GM10266 (cell line): Measurements from ENCODE around the gene FBXL5.

Experiments
- DNase-seq: peaks from one replicate; pipeline ENCODE4 v3.0.0; 2012; ENCODE audit errors: extremely low spot score
- CTCF ChIP-seq: IDR thresholded peaks from 2 replicates; pipeline ENCODE4 v1.5.1; 2012; ENCODE audit warnings: mild to moderate bottlenecking, low read depth; ENCODE audit not compliant: control insufficient read depth, insufficient read depth; ENCODE audit errors: missing control alignments

FBXL5 gene

GRCh38 chr4:15612136-15612535, 43.0 kb downstream of the FBXL5 start:
- no peak for DNase-seq
- no peak for TF ChIP-seq CTCF

GRCh38 chr4:15610855-15611254, 44.3 kb downstream of the FBXL5 start:
- no peak for DNase-seq
- no peak for TF ChIP-seq CTCF

- DNase-seq, result no peak
- no peak for TF ChIP-seq CTCF
Observed at GRCh38 chr4:15605537-15605936, 49.6 kb downstream of the FBXL5 start.

- DNase-seq, result no peak
- no peak for TF ChIP-seq CTCF
Observed at GRCh38 chr4:15601862-15602261, 53.3 kb downstream of the FBXL5 start.

- DNase-seq, result no peak
- no peak for TF ChIP-seq CTCF
Observed at GRCh38 chr4:15600176-15600575, 55.0 kb downstream of the FBXL5 start.

GRCh38 chr4:15598644-15599043, 56.5 kb downstream of the FBXL5 start:
- DNase-seq, result no peak

GRCh38 chr4:15592799-15593198, 62.4 kb downstream of the FBXL5 start:
- no peak for DNase-seq
- TF ChIP-seq CTCF, result no peak

More at GRCh38 chr4:15598644-15599043, 56.5 kb downstream of the FBXL5 start:
- TF ChIP-seq CTCF, result no peak
